HFFc6 (cell line): ENCODE results near the gene FAM222A. TPM values are rescaled to one million over a fixed set of nuclear protein-coding genes. Genes with fewer than 3 reads are reported as not detected.

ENCODE experiments used
- DNase-seq: peaks from one replicate; pipeline ENCODE4 v3.0.0-alpha.2; 2018
- H3K27ac Mint-ChIP-seq: 2 replicates; pipeline ENCODE4 v1.8.0; 2020; ENCODE audit warnings: mild to moderate bottlenecking, mixed read lengths
- H3K27me3 Mint-ChIP-seq: 2 replicates; pipeline ENCODE4 v1.8.0; 2021; ENCODE audit warnings: mild to moderate bottlenecking, moderate library complexity, mixed read lengths; ENCODE audit not compliant: insufficient read depth
- H3K36me3 Mint-ChIP-seq: 2 replicates; pipeline ENCODE4 v1.8.0; 2021; ENCODE audit warnings: low read depth, mixed read lengths
- H3K4me1 Mint-ChIP-seq: 2 replicates; pipeline ENCODE4 v1.8.0; 2020; ENCODE audit warnings: low read depth, mixed read lengths
- H3K4me3 Mint-ChIP-seq: 2 replicates; pipeline ENCODE4 v1.8.0; 2020; ENCODE audit warnings: mild to moderate bottlenecking, moderate library complexity, mixed read lengths
- H3K9me3 Mint-ChIP-seq: 2 replicates; pipeline ENCODE4 v1.8.0; 2020; ENCODE audit warnings: mild to moderate bottlenecking, mixed read lengths
- CTCF ChIP-seq: fragments of 200-600 bp; sonication (generic); IDR thresholded peaks from 2 replicates; pipeline ENCODE4 v1.5.0; 2021; ENCODE audit warnings: antibody characterized with exemption, mild to moderate bottlenecking
- total RNA-seq, 6 experiments: library from RNA; stranded (reverse); fragmentation: NEBNext Ultra II Directional; extraction: Animal tissue kit (Norgen Biotek cat#: 25700); gene quantifications; 2 replicates in 1 of 6; 3 replicates in 5 of 6; pipeline ENCODE4 v1.2.3, GENCODE V29; 2021

FAM222A gene
- total RNA-seq, 6 experiments from 2014 or later: 0.46 to 0.65 (median 0.64) TPM

GRCh38 chr12:109679501-109680263, 33.9 kb upstream of the FAM222A start:
- Mint-ChIP-seq H3K27me3 (peaks cover 35% of the 10 kb centered on the region), H3K27ac (no peak overlapping the region), H3K4me3 (no peak overlapping the region), H3K9me3 (no peaks in the 10 kb centered on the region), H3K36me3 (no peaks in the 10 kb centered on the region), H3K4me1 (no peaks in the 10 kb centered on the region)
- no peak for DNase-seq
- TF ChIP-seq CTCF: no peak

- no peaks in the 10 kb centered on the region for H3K4me1 Mint-ChIP-seq
- H3K9me3 Mint-ChIP-seq: no peaks in the 10 kb centered on the region
- DNase-seq: no peak
- no peaks in the 10 kb centered on the region for H3K36me3 Mint-ChIP-seq
- no peak overlapping the region for H3K4me3 Mint-ChIP-seq
- H3K27me3 Mint-ChIP-seq: peaks cover 39% of the 10 kb centered on the region
- no peak for TF ChIP-seq CTCF
- no peak overlapping the region for H3K27ac Mint-ChIP-seq
These were observed 33.2 kb upstream of the FAM222A start for GRCh38 chr12:109680264-109681005.

- H3K27ac Mint-ChIP-seq: no peak overlapping the region
- H3K9me3 Mint-ChIP-seq: no peaks in the 10 kb centered on the region
- DNase-seq: no peak
- H3K27me3 Mint-ChIP-seq: peaks cover 40% of the 10 kb centered on the region
- H3K36me3 Mint-ChIP-seq: no peaks in the 10 kb centered on the region
- H3K4me3 Mint-ChIP-seq: no peak overlapping the region
- no peaks in the 10 kb centered on the region for H3K4me1 Mint-ChIP-seq
- no peak for TF ChIP-seq CTCF
These were observed 31.5 kb upstream of the FAM222A start for GRCh38 chr12:109681986-109682707.

- no peak for DNase-seq
- H3K4me1 Mint-ChIP-seq: no peaks in the 10 kb centered on the region
- peaks cover 40% of the 10 kb centered on the region for H3K27me3 Mint-ChIP-seq
- H3K36me3 Mint-ChIP-seq: no peaks in the 10 kb centered on the region
- TF ChIP-seq CTCF: no peak
- H3K27ac Mint-ChIP-seq: no peak overlapping the region
- H3K9me3 Mint-ChIP-seq: no peaks in the 10 kb centered on the region
- H3K4me3 Mint-ChIP-seq: no peak overlapping the region
These were observed 30.9 kb upstream of the FAM222A start for GRCh38 chr12:109682708-109683060.

- no peak overlapping the region for H3K27ac Mint-ChIP-seq
These were observed 30.3 kb upstream of the FAM222A start for GRCh38 chr12:109683316-109683715.

More at GRCh38 chr12:109683316-109683715, 30.3 kb upstream of the FAM222A start:
- H3K4me3 Mint-ChIP-seq: no peak overlapping the region
- no peaks in the 10 kb centered on the region for H3K9me3 Mint-ChIP-seq
- peaks cover 39% of the 10 kb centered on the region for H3K27me3 Mint-ChIP-seq
- DNase-seq: no peak
- H3K4me1 Mint-ChIP-seq: no peaks in the 10 kb centered on the region
- no peaks in the 10 kb centered on the region for H3K36me3 Mint-ChIP-seq
- no peak for TF ChIP-seq CTCF
